Activated CD8-positive, alpha-beta T cell treated with anti-CD3 and anti-CD28 coated beads, Interleukin-2, amount 10 ng/mL, durations not matched to agents 7 days and 5 days (primary cell): ENCODE data around the gene GJA1. TPM values are rescaled to one million over a fixed set of nuclear protein-coding genes. Genes with fewer than 3 reads are reported as not detected.
"Not testable (repeated sequence)": the region's sequence is repeated elsewhere in the genome, so short reads cannot be mapped to it uniquely, and the experiment has no call there.

Experiments
- ATAC-seq: fragments of 150-1000 bp; cut with Tn5 transposase; one replicate; pipeline ENCODE4 v1.10.0; 2021; ENCODE audit warnings: moderate library complexity
- CTCF ChIA-PET: fragments of 350-600 bp; sonication (Branson Sonifier 250); formaldehyde crosslinking; loops from one replicate; lab custom pipeline; 2021; ENCODE audit warnings: antibody characterized with exemption; lab: Charles Lee
- POLR2A ChIA-PET: fragments of 350-600 bp; sonication (Branson Sonifier 250); formaldehyde crosslinking; loops from one replicate; lab custom pipeline; 2021; ENCODE audit warnings: antibody characterized with exemption; lab: Charles Lee
- DNase-seq: peaks from one replicate; pipeline ENCODE4 v3.0.0-alpha.2; 2020
- H3K27ac Mint-ChIP-seq: one replicate; pipeline ENCODE4 v1.8.0; 2021; ENCODE audit warnings: mild to moderate bottlenecking, mixed read lengths
- H3K27me3 Mint-ChIP-seq: one replicate; pipeline ENCODE4 v1.8.0; 2021; ENCODE audit warnings: low read depth, mixed read lengths
- H3K36me3 Mint-ChIP-seq: one replicate; pipeline ENCODE4 v1.8.0; 2021; ENCODE audit warnings: low read depth, mixed read lengths
- H3K4me1 Mint-ChIP-seq: one replicate; pipeline ENCODE4 v1.8.0; 2021; ENCODE audit warnings: low read depth, mixed read lengths
- H3K4me3 Mint-ChIP-seq: one replicate; pipeline ENCODE4 v1.8.0; 2021; ENCODE audit warnings: mild to moderate bottlenecking, mixed read lengths
- H3K9me3 Mint-ChIP-seq: one replicate; pipeline ENCODE4 v1.8.0; 2022; ENCODE audit warnings: mixed read lengths; ENCODE audit not compliant: insufficient read depth
- total RNA-seq, 2 experiments: library from RNA; stranded (reverse); gene quantifications; one replicate each; pipeline ENCODE4 v1.2.3, GENCODE V29; 2021

The GJA1 gene
- total RNA-seq, 2 experiments from 2014 or later, result not detected

DNA sequence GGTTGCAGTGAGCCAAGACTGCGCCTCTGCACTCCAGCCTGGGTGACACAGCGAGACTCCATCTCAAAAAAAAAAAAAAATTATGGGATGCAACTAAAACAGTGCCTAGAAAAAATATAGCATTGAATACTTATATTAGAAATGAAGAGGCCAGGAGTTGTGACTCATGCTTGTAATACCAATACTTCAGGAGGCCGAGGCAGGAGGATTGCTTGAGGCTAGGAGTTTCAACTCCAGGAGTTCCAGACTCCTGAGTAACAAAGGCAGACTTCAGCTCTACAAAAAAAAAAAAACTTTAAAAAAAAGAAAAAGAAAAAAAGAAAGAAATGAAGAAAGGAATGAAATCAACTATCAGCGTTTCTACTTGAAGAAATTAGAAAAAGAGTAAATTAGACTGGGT is 17.1 kb upstream of the GJA1 start:
- no peak overlapping the region for H3K27ac Mint-ChIP-seq
- H3K4me3 Mint-ChIP-seq, result no peak overlapping the region
- CTCF ChIA-PET, result no interaction called here
- POLR2A ChIA-PET, result interaction anchor here (0.6 kb wide), 1 partner anchor 1485 kb away, joined by 3 read pairs; no protein-coding TSS in a partner anchor
- H3K36me3 Mint-ChIP-seq, result no peaks in the 10 kb centered on the region
- H3K4me1 Mint-ChIP-seq, result no peaks in the 10 kb centered on the region
- DNase-seq, result no peak
- H3K9me3 Mint-ChIP-seq, result no peaks in the 10 kb centered on the region
- no peaks in the 10 kb centered on the region for H3K27me3 Mint-ChIP-seq
- ATAC-seq, result no peak

DNA sequence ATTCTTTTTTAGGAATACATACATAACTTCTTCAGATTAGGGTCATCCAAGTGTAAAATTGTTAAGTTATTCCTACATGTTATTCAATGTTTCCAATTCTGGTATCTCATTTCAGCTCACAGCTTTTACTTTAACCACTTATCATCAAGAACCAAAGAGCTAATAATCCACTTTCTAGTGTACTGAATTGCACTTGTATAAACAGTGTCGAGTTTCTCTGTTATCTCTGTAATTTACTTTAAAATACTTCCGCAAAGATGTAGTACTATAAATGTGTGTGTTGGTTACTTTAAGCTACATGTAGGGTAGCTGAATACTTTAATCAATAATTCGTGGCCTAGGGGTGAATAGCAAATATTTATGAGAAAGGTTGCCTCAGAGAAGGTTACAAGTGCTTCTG is 8.8 kb upstream of the GJA1 start:
- POLR2A ChIA-PET, result no interaction called here
- no peaks in the 10 kb centered on the region for H3K9me3 Mint-ChIP-seq

GRCh38 chr6:121428872-121429756 is 6.3 kb upstream of the GJA1 start:
- ChIA-PET POLR2A (no interaction called here), CTCF (no interaction called here)
- Mint-ChIP-seq H3K4me1 (no peaks in the 10 kb centered on the region), H3K9me3 (no peaks in the 10 kb centered on the region), H3K27ac (no peak overlapping the region), H3K4me3 (no peak overlapping the region), H3K36me3 (no peaks in the 10 kb centered on the region), H3K27me3 (no peaks in the 10 kb centered on the region)
- DNase-seq (no peak), ATAC-seq (no peak)

More for the DNA sequence above, 8.8 kb upstream of the GJA1 start:
- Mint-ChIP-seq H3K4me1 (no peaks in the 10 kb centered on the region), H3K36me3 (no peaks in the 10 kb centered on the region), H3K27me3 (no peaks in the 10 kb centered on the region), H3K27ac (no peak overlapping the region), H3K4me3 (no peak overlapping the region)
- no peak for ATAC-seq
- no peak for DNase-seq
- CTCF ChIA-PET, result no interaction called here

DNA sequence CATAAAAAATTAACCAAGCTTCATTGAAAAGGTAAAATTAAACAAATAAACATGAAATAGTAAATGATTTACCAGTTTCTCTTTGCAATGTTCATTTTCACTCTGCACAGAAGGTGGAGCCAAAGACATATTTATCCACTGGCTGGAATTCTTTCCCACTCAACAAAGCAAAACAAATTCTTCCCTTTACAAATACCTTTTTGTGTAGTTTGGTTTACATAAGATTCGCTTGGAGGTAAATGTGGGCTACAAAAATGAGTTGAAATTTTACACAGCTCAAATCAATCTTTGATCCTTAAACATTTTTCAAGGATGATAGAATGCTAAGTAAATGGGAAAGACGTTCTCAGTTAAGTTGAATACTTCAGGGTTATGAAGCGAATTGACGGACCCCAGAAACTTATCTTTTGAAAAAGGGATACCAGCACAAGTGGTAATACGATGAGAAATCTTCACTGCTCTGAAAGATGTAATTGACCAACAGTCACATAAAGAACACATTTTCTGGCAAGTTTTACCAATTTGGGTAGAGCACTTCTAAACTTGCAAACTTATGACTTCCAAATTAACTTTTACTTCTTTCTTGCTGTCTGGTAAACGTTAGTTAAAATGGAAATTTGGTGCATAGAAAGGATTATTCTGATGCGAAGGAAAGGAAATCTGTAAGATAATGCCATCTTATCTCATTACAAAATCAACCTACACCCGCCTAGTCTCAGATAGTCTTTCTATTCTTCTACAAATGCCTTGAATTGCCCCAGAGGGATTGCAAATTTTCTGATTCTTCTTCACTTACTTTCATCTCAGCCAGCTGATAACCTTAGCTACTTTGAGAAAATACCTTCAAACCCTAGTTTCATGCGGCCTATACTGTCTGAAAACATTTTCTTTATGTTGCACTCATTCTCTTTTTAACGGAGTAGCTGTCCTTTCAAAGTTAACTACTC is 4.7 kb upstream of the GJA1 start:
- POLR2A ChIA-PET, result no interaction called here
- H3K27me3 Mint-ChIP-seq, result peaks cover 6% of the 10 kb centered on the region
- CTCF ChIA-PET, result no interaction called here
- H3K9me3 Mint-ChIP-seq, result no peaks in the 10 kb centered on the region
- no peak overlapping the region for H3K4me3 Mint-ChIP-seq
- H3K36me3 Mint-ChIP-seq, result no peaks in the 10 kb centered on the region
- DNase-seq (no peak), ATAC-seq (no peak)
- H3K4me1 Mint-ChIP-seq, result no peaks in the 10 kb centered on the region
- no peak overlapping the region for H3K27ac Mint-ChIP-seq

DNA sequence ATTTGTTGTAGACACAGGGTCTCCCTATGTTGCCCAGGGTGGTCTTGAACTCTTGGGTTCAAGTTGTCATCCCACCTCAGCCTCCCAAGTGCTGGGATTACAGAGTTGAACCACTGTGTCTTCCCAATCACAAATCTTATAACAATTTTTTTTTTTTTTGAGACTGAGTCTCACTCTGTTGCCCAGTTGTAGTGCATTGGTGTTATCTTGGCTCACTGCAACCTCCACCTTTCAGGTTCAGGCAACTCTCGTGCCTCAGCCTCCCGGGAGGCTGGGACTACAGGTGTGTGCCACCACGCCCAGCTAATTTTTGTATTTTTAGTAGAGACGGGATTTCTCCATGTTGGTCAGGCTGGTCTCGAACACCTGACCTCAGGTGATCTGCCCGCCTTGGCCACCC is 3.7 kb upstream of the GJA1 start:
- H3K4me3 Mint-ChIP-seq, DNase-seq, H3K4me1 Mint-ChIP-seq, H3K9me3 Mint-ChIP-seq, POLR2A ChIA-PET, ATAC-seq, CTCF ChIA-PET, H3K27ac Mint-ChIP-seq, H3K36me3 Mint-ChIP-seq, H3K27me3 Mint-ChIP-seq: not testable (repeated sequence)

GRCh38 chr6:121434037-121434770 is 1.2 kb upstream of the GJA1 start:
- ATAC-seq (no peak), DNase-seq (no peak)
- no peak overlapping the region for H3K4me3 Mint-ChIP-seq
- ChIA-PET CTCF (no interaction called here), POLR2A (no interaction called here)
- H3K27me3 Mint-ChIP-seq, result peaks cover 25% of the 10 kb centered on the region
- H3K9me3 Mint-ChIP-seq, result no peaks in the 10 kb centered on the region
- H3K4me1 Mint-ChIP-seq, result peaks cover 16% of the 10 kb centered on the region
- peaks cover 2% of the 10 kb centered on the region for H3K36me3 Mint-ChIP-seq
- H3K27ac Mint-ChIP-seq, result no peak overlapping the region

DNA sequence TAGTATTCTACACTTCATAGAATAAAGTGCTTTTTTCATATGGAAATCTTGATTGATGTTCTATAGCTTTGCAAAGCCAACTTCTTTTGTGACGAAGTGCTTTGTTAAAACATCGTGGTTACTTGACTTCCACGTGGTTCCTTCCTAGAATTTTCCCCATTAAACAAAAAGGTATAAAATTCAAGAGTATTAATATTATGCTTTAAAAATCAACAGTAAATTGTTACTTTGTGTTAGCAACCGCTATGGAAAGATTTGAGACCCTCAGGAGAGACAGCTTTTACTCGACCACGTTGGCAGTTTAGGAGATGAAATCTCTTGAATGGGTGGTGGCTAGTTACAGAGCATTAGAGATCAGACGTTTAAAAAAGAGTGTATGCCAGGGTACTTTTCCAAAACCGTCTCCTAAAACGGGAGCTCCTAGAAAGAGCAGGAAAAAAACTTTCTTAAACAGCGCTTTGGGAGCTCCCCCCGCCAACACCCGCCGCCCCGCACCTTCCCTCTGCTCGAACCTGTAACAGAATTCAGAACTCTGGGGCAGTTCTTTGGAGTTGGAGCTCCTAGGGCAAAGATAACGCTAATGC is 920 bp downstream of the GJA1 start:
- H3K4me1 Mint-ChIP-seq, result peaks cover 16% of the 10 kb centered on the region
- ATAC-seq, result no peak
- CTCF ChIA-PET, result interaction anchor here (1.2 kb wide), 1 partner anchor 413 kb away, joined by 3 read pairs; no protein-coding TSS in a partner anchor

GRCh38 chr6:121436960-121437850 is 1.8 kb downstream of the GJA1 start:
- H3K4me1 Mint-ChIP-seq, result peaks cover 16% of the 10 kb centered on the region
- H3K36me3 Mint-ChIP-seq, result peaks cover 2% of the 10 kb centered on the region
- POLR2A ChIA-PET, result no interaction called here
- no peak overlapping the region for H3K27ac Mint-ChIP-seq
- H3K4me3 Mint-ChIP-seq, result peak overlapping the region; percentile 72
- CTCF ChIA-PET, result no interaction called here
- ATAC-seq, result peak; percentile 44
- H3K27me3 Mint-ChIP-seq, result peaks cover 28% of the 10 kb centered on the region
- no peaks in the 10 kb centered on the region for H3K9me3 Mint-ChIP-seq
- peak; percentile 25 for DNase-seq

More for the DNA sequence above, 920 bp downstream of the GJA1 start:
- H3K27ac Mint-ChIP-seq, result no peak overlapping the region
- POLR2A ChIA-PET, result no interaction called here
- peaks cover 25% of the 10 kb centered on the region for H3K27me3 Mint-ChIP-seq
- no peak for DNase-seq
- H3K36me3 Mint-ChIP-seq, result peaks cover 2% of the 10 kb centered on the region
- peak overlapping the region; percentile 72 for H3K4me3 Mint-ChIP-seq
- no peaks in the 10 kb centered on the region for H3K9me3 Mint-ChIP-seq

GRCh38 chr6:121437851-121438651 is 2.6 kb downstream of the GJA1 start:
- peak overlapping the region; percentile 72 for H3K4me3 Mint-ChIP-seq
- H3K36me3 Mint-ChIP-seq, result peaks cover 2% of the 10 kb centered on the region
- ATAC-seq, result no peak
- peaks cover 29% of the 10 kb centered on the region for H3K27me3 Mint-ChIP-seq
- DNase-seq, result no peak
- ChIA-PET POLR2A (no interaction called here), CTCF (no interaction called here)
- peaks cover 16% of the 10 kb centered on the region for H3K4me1 Mint-ChIP-seq
- H3K27ac Mint-ChIP-seq, result no peak overlapping the region
- H3K9me3 Mint-ChIP-seq, result no peaks in the 10 kb centered on the region

GRCh38 chr6:121438869-121439268 is 3.4 kb downstream of the GJA1 start:
- no peak overlapping the region for H3K4me3 Mint-ChIP-seq
- H3K27ac Mint-ChIP-seq, result no peak overlapping the region
- H3K36me3 Mint-ChIP-seq, result peaks cover 2% of the 10 kb centered on the region
- ChIA-PET CTCF (no interaction called here), POLR2A (no interaction called here)
- H3K9me3 Mint-ChIP-seq, result no peaks in the 10 kb centered on the region
- no peak for DNase-seq
- no peak for ATAC-seq
- peaks cover 16% of the 10 kb centered on the region for H3K4me1 Mint-ChIP-seq
- H3K27me3 Mint-ChIP-seq, result peaks cover 29% of the 10 kb centered on the region
